DMS53 treated with DMSO at 0.1 percent for 48 hours (cell line): ENCODE measurements around the gene KCNA4.
"Not testable (repeated sequence)": the region's sequence is repeated elsewhere in the genome, so short reads cannot be mapped to it uniquely, and the experiment has no call there.

ENCODE experiments used
- DNase-seq: peaks from one replicate; lab custom pipeline; 2025; ENCODE audit not compliant: unreplicated experiment; lab: John Stamatoyannopoulos, UW

The KCNA4 gene

DNA sequence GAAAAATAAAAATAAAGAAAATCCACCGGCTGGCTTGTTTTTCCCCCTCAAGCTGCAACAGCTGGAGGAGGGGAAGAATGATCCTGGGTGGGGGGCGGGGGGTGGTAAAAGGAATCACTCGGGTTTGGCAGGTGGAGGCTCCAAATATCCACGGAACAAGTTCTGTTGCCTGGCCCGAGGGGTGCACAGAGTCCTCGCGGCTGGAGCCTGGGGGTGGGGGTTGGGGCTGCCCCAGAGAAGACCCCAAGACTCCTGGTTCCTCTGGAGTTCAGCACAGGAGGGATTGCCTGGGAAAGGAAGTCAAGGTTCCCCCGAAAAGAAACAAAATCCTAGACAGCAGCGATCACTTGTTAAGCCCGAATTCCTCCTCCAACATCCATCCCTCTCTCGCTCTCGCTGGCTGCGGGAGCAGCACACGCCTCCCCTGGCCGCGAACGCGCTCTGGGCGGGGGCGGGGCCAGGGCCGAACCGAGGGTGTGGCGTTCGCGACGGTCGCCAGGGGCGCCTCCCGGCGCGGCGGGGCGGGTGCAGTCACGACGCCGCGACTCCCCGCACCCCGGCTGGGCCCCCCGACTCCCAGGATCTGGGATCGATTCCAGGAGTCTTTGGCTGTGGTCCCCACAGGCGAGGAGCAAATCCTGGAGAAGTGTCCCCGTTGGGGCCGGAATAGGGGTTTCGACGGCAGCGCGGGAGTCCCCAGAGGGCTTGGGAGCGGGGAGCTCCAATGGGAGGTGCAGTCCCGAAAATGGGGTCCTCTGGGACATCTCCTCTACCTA is at the start of gene KCNA4:
TSS of gene KCNA4 (minus strand) at position 443 of the 776 bp plus-strand sequence. CDS start 4,352 bp downstream, outside the sequence.
- DNase-seq = no peak

GRCh38 chr11:30062103-30062502 is 45.3 kb upstream of the KCNA4 start:
- DNase-seq = no peak

- no peak for DNase-seq
Observed at GRCh38 chr11:30059172-30059815, 42.5 kb upstream of the KCNA4 start.

GRCh38 chr11:30049214-30049613 is 32.4 kb upstream of the KCNA4 start:
- DNase-seq = no peak

- DNase-seq = no peak
Observed at GRCh38 chr11:30046578-30046945, 29.7 kb upstream of the KCNA4 start.

- no peak for DNase-seq
Observed at GRCh38 chr11:30045921-30046577, 29.2 kb upstream of the KCNA4 start.

DNA sequence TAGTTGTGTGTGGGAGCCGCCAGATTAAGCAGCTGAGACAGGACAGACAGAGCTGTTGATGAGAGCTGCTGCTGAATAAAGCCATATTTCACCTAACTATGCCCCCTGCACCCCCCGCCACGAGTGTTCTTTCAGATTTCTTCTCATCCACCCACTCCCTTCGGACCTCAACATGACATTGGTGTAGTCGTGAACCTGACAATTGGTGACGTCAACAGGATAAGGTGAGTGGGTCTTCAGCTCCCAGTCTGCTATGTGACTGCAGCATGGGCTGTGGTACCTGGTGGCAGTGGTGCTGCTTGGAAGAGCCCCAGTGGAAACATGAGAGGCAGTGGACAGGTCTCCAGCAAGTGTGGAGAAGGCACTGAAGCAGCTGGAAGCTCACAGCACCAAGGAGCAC is 28.3 kb upstream of the KCNA4 start:
- no peak for DNase-seq

GRCh38 chr11:30041171-30041570 is 24.3 kb upstream of the KCNA4 start:
- DNase-seq = no peak

DNA sequence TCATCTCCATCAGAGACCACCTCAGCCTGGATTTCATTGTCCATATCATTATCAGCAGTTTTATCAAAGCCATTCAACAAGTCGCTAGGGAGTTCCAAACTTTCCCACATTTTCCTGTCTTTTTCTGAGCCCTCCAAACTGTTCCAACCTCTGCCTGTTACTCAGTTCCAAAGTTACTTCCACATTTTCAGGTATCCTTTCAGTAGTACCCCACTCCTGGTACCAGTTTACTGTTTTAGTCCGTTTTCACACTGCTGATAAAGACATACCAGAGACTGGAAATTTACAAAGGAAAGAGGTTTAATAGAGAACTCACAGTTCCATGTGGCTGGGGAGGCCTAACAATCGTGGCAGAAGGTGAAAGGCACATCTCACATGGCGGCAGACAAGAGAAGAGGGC is 17.9 kb upstream of the KCNA4 start:
- DNase-seq = not testable (repeated sequence)

DNA sequence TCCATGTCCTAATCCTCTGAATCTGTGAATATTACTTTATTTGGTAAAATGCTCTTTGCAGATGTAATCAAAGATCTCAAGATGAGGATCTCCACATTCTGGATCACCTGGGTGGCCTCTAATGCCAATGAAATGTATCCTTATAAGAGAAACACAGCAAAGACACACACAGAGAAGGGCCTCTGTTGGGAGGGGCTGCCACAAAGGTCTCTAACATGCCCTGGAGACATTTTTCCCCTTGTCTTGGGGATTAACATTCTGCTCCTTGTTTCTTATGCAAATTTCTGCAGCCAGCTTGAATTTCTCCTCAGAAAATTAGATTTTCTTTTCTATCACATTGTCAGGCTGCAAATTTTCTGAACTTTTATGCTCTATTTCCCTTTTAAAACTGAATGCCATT is 17.3 kb upstream of the KCNA4 start:
- not testable (repeated sequence) for DNase-seq

DNA sequence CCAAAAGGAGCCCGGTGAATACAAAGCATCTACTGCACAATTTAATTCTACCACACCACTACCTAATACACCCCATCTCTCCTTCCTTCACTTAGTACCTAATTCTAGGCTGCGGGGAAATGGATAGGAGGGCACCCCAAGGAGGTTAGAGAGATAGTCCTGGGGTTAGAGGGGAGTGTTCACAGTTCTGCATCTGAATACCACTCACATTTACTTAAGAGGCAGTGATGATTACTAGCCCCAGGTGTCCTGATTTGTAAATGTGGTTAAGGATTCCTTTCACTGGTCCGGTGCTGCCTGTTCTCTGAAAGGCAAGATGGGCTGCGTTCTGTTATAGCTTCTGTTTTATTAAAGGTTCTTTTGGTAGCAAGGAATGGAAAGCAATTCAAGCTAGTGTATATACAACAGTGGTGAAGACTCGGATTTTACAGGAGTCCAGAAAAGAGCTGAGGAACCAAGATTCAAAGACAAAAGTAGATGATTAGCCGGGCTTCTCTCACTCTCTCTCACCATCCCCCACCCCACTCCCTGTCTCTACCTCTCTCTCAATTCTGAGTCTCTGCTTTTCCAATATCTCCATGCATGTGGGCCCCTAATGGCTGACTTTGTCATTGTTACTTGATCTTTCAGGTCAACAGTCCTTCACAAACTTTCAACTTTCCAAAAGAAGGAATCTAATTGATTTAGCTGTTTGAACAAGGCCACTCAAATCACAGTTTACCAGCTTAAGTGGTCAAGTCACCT is 8.7 kb upstream of the KCNA4 start:
- DNase-seq = no peak

DNA sequence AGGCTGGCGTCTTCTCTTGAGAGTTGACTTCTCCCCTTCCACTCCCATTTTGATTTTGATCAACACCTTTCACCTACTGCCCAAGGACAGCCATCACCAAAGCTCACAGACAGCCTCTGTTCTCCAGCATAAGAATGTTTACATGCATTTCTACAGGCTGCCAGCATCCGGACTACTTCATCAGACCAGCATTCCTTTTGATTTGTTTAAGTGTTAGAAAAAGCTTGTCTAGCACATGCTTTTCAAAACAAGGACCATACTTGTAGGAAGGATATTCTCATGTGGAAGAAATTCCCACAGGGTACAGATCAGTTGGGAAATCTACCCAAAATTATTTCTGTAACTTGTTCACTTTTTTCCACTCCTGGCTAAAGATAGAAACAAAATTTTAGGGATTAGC is 6.2 kb upstream of the KCNA4 start:
- DNase-seq = no peak

- no peak for DNase-seq
Observed at GRCh38 chr11:30019481-30019880, 2.7 kb upstream of the KCNA4 start.

GRCh38 chr11:30018495-30018894 is 1.7 kb upstream of the KCNA4 start:
- no peak for DNase-seq

DNA sequence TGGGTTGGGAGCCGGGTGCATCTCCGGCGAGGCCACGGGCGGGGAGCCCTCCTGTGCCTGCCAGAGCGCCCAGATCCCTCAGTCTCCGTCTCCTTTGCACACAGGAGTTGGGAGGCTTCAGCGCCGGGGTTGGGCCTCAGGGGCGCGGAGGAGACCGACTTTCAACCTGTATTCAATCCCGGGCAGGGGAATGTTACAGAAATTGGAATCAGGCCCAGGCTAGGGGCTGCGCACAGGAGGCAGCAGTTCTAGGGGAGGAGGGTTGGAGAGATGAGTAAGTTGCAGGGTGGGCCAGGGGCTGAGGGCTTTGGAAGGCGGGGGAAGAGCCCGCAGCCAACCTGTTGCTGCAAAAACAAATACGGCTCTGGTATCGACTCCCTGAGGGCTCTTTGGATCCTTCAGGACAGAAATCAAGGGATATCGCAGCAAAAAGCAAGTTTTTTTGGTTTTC is 640 bp upstream of the KCNA4 start:
- no peak for DNase-seq

GRCh38 chr11:30015725-30016412 is 961 bp downstream of the KCNA4 start:
- no peak for DNase-seq

- DNase-seq = no peak
Observed at GRCh38 chr11:30012346-30012745, 4.5 kb downstream of the KCNA4 start.

GRCh38 chr11:30009060-30009459 is 7.8 kb downstream of the KCNA4 start:
- no peak for DNase-seq

DNA sequence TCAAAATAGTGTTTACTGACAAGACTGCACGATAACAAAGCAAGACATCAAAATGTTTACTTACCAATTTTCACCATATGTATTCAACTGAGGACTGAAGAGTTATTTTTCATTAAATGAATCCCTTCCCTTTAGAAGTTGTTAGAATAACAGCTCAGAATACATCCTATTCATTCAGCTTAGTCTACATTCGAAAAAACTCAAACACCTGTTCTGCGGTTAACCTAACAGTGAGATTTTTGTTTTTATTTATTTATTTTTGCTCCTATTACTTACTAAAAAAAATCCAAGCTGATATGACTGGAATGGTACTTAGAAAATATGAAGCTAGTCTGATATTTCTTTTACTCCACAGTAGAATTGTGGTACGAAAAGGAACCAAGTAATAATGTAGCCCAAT is 10.0 kb downstream of the KCNA4 start:
- DNase-seq = no peak

DNA sequence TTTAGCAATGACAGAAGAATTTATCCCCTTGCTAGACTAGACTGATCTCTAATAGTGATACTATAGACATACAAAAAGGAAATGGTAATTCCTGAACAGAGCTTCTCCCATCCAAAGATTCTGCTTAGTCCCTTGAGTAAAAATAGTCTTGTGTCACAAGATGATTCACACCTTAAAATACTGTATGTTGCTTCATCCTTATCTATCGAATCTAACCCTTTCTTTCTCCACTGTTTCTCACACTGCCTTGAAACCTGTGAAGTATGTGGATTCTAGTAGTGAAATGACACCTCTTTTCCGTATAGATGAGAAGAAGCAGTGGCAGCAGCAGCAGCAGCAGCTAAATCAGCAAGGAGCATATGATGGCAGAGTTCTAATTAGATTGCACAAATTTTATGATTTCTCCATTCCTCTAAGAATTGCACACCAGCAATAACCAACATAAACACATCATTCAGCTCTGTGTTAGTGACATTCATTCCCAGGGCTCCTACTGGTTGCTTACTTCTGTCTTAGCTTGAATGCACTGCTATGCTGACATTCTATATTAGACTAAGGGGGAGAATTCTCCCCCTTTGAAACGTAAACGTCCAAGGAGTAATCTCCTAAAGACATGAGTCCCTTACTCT is 14.6 kb downstream of the KCNA4 start:
- DNase-seq = no peak
